CD8-positive, alpha-beta memory T cell (primary cell): Measurements from ENCODE around the gene ARHGAP26. TPM values are rescaled to one million over a fixed set of nuclear protein-coding genes. Genes with fewer than 3 reads are reported as not detected.

Source experiments
- CTCF ChIA-PET: fragments of 350-600 bp; sonication (Branson Sonifier 250); formaldehyde crosslinking; loops from one replicate; lab custom pipeline; 2021; ENCODE audit warnings: antibody characterized with exemption; lab: Charles Lee
- POLR2A ChIA-PET: fragments of 350-600 bp; sonication (Branson Sonifier 250); formaldehyde crosslinking; loops from one replicate; lab custom pipeline; 2021; ENCODE audit warnings: antibody characterized with exemption; lab: Charles Lee
- DNase-seq, 5 donors: peaks; one replicate each; pipeline versions ENCODE4 v3.0.0 to v3.0.0-alpha.2; 2020 to 2022; ENCODE audit warnings: mixed read lengths in 1 of 5
- H3K27ac ChIP-seq: one replicate; pipeline ENCODE4 v1.7.0; 2013; ENCODE audit warnings: low read depth, mild to moderate bottlenecking, low read length, moderate library complexity
- H3K27me3 ChIP-seq: 2 replicates; pipeline ENCODE4 v1.7.0; 2013; ENCODE audit warnings: low read length, mild to moderate bottlenecking; ENCODE audit not compliant: insufficient read depth, poor library complexity, severe bottlenecking
- H3K36me3 ChIP-seq: 2 replicates; pipeline ENCODE4 v1.7.0; 2013; ENCODE audit warnings: mild to moderate bottlenecking, low read length, moderate library complexity; ENCODE audit not compliant: insufficient read depth
- H3K4me1 ChIP-seq: 2 replicates; pipeline ENCODE4 v1.7.0; 2013; ENCODE audit warnings: mild to moderate bottlenecking, low read length, moderate library complexity; ENCODE audit not compliant: insufficient read depth
- H3K4me3 ChIP-seq: 2 replicates; pipeline ENCODE4 v1.7.0; 2013; ENCODE audit warnings: mild to moderate bottlenecking, low read length
- H3K9me3 ChIP-seq: 2 replicates; pipeline ENCODE4 v1.7.0; 2013; ENCODE audit warnings: mild to moderate bottlenecking, low read length
- H3K27ac Mint-ChIP-seq, 8 donors: one replicate each; pipeline ENCODE4 v1.8.0; 2020 to 2021; ENCODE audit warnings: mixed read lengths in 8 of 8, mild to moderate bottlenecking in 6 of 8, inconsistent platforms in 3 of 8, moderate library complexity in 3 of 8
- H3K27me3 Mint-ChIP-seq, 2 donors: one replicate each; pipeline ENCODE4 v1.8.0; 2020 to 2021; ENCODE audit warnings: mixed read lengths in 2 of 2, mild to moderate bottlenecking in 1 of 2, moderate library complexity in 1 of 2
- H3K36me3 Mint-ChIP-seq, 3 donors: one replicate each; pipeline ENCODE4 v1.8.0; 2020 to 2021; ENCODE audit warnings: mixed read lengths in 3 of 3, inconsistent platforms in 1 of 3, mild to moderate bottlenecking in 1 of 3
- H3K4me1 Mint-ChIP-seq, 3 donors: one replicate each; pipeline ENCODE4 v1.8.0; 2020 to 2021; ENCODE audit warnings: mixed read lengths in 3 of 3, inconsistent platforms in 1 of 3, mild to moderate bottlenecking in 1 of 3
- H3K4me3 Mint-ChIP-seq, 7 donors: one replicate each; pipeline ENCODE4 v1.8.0; 2020 to 2021; ENCODE audit warnings: mixed read lengths in 7 of 7, mild to moderate bottlenecking in 6 of 7, moderate library complexity in 4 of 7, inconsistent platforms in 2 of 7
- H3K9me3 Mint-ChIP-seq, 5 donors: one replicate each; pipeline ENCODE4 v1.8.0; 2020 to 2022; ENCODE audit warnings: mixed read lengths in 5 of 5, mild to moderate bottlenecking in 3 of 5, moderate library complexity in 2 of 5, inconsistent platforms in 1 of 5
- polyA plus RNA-seq: library from polyadenylated mRNA; unstranded; fragments of 300-500 nt; fragmentation: Illumina TruSeq; gene quantifications from one replicate; pipeline ENCODE4 v1.2.3, GENCODE V29; 2021
- total RNA-seq, 2 experiments: library from RNA; stranded (reverse); gene quantifications; one replicate each; pipeline ENCODE4 v1.2.3, GENCODE V29; 2021

Gene ARHGAP26
- total and polyA plus RNA-seq, 3 experiments from 2014 or later, result 16.7 to 37.1 (median 19.7) TPM

- peaks cover 3% of the 10 kb centered on the region for H3K36me3 ChIP-seq
These were observed 144.9 kb downstream of the ARHGAP26 start for GRCh38 chr5:142915038-142915437.

GRCh38 chr5:142915813-142916424 lies 145.7 kb downstream of the ARHGAP26 start:
- DNase-seq, result no peak
- no peaks in the 10 kb centered on the region for H3K9me3 Mint-ChIP-seq
- POLR2A ChIA-PET, result no interaction called here
- peak overlapping the region in 2 of 8 donors; percentile 61 to 80 for H3K27ac Mint-ChIP-seq
- H3K36me3 ChIP-seq, result peaks cover 3% of the 10 kb centered on the region
- no peaks in the 10 kb centered on the region for H3K4me1 ChIP-seq
- CTCF ChIA-PET, result interaction anchor here (1.4 to 2.5 kb wide), 4 partner anchors 93 to 909 kb away, joined by 3 to 8 read pairs (median 4); no protein-coding TSS in a partner anchor
- H3K4me3 ChIP-seq, result no peak overlapping the region
- H3K27ac ChIP-seq, result no peak overlapping the region
- H3K27me3 Mint-ChIP-seq, result no peaks in the 10 kb centered on the region
- no peak overlapping the region for H3K4me3 Mint-ChIP-seq
- H3K4me1 Mint-ChIP-seq, result no peaks in the 10 kb centered on the region
- H3K27me3 ChIP-seq, result no peaks in the 10 kb centered on the region
- peaks cover 4 to 76% (median 19%) of the 10 kb centered on the region in 3 donors for H3K36me3 Mint-ChIP-seq
- H3K9me3 ChIP-seq, result no peaks in the 10 kb centered on the region

More at GRCh38 chr5:142915038-142915437, 144.9 kb downstream of the ARHGAP26 start:
- Mint-ChIP-seq H3K4me1 (no peaks in the 10 kb centered on the region), H3K9me3 (no peaks in the 10 kb centered on the region), H3K27me3 (no peaks in the 10 kb centered on the region), H3K4me3 (no peak overlapping the region), H3K27ac (no peak overlapping the region), H3K36me3 (peaks cover 4 to 80% (median 19%) of the 10 kb centered on the region in 3 donors)
- no peaks in the 10 kb centered on the region for H3K9me3 ChIP-seq
- DNase-seq, result no peak
- no peaks in the 10 kb centered on the region for H3K4me1 ChIP-seq
- ChIA-PET POLR2A (no interaction called here), CTCF (interaction anchor here (1.4 to 2.5 kb wide), 2 partner anchors 167 to 197 kb away, joined by 4 to 8 read pairs; no protein-coding TSS in a partner anchor)
- no peaks in the 10 kb centered on the region for H3K27me3 ChIP-seq
- no peak overlapping the region for H3K4me3 ChIP-seq
- H3K27ac ChIP-seq, result no peak overlapping the region

GRCh38 chr5:142918959-142919635 lies 148.9 kb downstream of the ARHGAP26 start:
- H3K27me3 Mint-ChIP-seq, result no peaks in the 10 kb centered on the region
- H3K4me3 Mint-ChIP-seq, result no peak overlapping the region
- Histone ChIP-seq H3K36me3 (peaks cover 3% of the 10 kb centered on the region), H3K27ac (no peak overlapping the region), H3K27me3 (no peaks in the 10 kb centered on the region), H3K4me1 (peaks cover 2% of the 10 kb centered on the region), H3K4me3 (no peak overlapping the region), H3K9me3 (no peaks in the 10 kb centered on the region)
- H3K4me1 Mint-ChIP-seq, result peaks cover 11 to 22% (median 21%) of the 10 kb centered on the region in 3 donors
- no peak for DNase-seq
- H3K9me3 Mint-ChIP-seq, result no peaks in the 10 kb centered on the region
- peaks cover under 1 to 48% (median 5%) of the 10 kb centered on the region in 3 donors for H3K36me3 Mint-ChIP-seq
- ChIA-PET CTCF (interaction anchor here (3.3 kb wide), 1 partner anchor 90 kb away, joined by 17 read pairs; no protein-coding TSS in a partner anchor), POLR2A (interaction anchor here (0.7 kb wide), 1 partner anchor 161 kb away, joined by 3 read pairs; no protein-coding TSS in a partner anchor)
- peak overlapping the region in 4 of 8 donors; percentile 17 to 90 (median 77) for H3K27ac Mint-ChIP-seq

- H3K9me3 Mint-ChIP-seq, result no peaks in the 10 kb centered on the region
- peaks cover 0 to 1% of the 10 kb centered on the region in 2 donors for H3K27me3 Mint-ChIP-seq
- Histone ChIP-seq H3K36me3 (no peaks in the 10 kb centered on the region), H3K27ac (no peak overlapping the region), H3K9me3 (no peaks in the 10 kb centered on the region), H3K4me3 (no peak overlapping the region), H3K27me3 (no peaks in the 10 kb centered on the region), H3K4me1 (peaks cover 13% of the 10 kb centered on the region)
- H3K27ac Mint-ChIP-seq, result peak overlapping the region; percentile 28 to 86 (median 66)
- no peak overlapping the region for H3K4me3 Mint-ChIP-seq
- no peak for DNase-seq
- peaks cover 6 to 43% (median 14%) of the 10 kb centered on the region in 3 donors for H3K36me3 Mint-ChIP-seq
- H3K4me1 Mint-ChIP-seq, result peaks cover 30 to 42% (median 40%) of the 10 kb centered on the region in 3 donors
- ChIA-PET POLR2A (interaction anchor here (0.8 kb wide), 1 partner anchor 82 kb away, joined by 3 read pairs; no protein-coding TSS in a partner anchor), CTCF (interaction anchor here (0.9 to 4.2 kb wide), 10 partner anchors 9 to 904 kb away, joined by 3 to 25 read pairs (median 4); no protein-coding TSS in a partner anchor)
These were observed 150.9 kb downstream of the ARHGAP26 start for GRCh38 chr5:142920849-142921612.

- Histone ChIP-seq H3K27me3 (no peaks in the 10 kb centered on the region), H3K9me3 (no peaks in the 10 kb centered on the region), H3K4me3 (no peak overlapping the region), H3K27ac (no peak overlapping the region), H3K4me1 (peaks cover 13% of the 10 kb centered on the region), H3K36me3 (no peaks in the 10 kb centered on the region)
- peak in 1 of 5 donors; percentile 5 for DNase-seq
- H3K9me3 Mint-ChIP-seq, result no peaks in the 10 kb centered on the region
- CTCF ChIA-PET, result interaction anchor here (0.7 to 4.2 kb wide), 14 partner anchors 8 to 903 kb away, joined by 3 to 25 read pairs (median 4); no protein-coding TSS in a partner anchor
- peaks cover 0 to 1% of the 10 kb centered on the region in 2 donors for H3K27me3 Mint-ChIP-seq
- H3K36me3 Mint-ChIP-seq, result peaks cover 8 to 38% (median 14%) of the 10 kb centered on the region in 3 donors
- no peak overlapping the region for H3K4me3 Mint-ChIP-seq
- H3K4me1 Mint-ChIP-seq, result peaks cover 41 to 54% (median 53%) of the 10 kb centered on the region in 3 donors
- POLR2A ChIA-PET, result interaction anchor here (1.0 to 1.2 kb wide), 2 partner anchors 80 to 482 kb away, joined by 4 to 5 read pairs; no protein-coding TSS in a partner anchor
- H3K27ac Mint-ChIP-seq, result peak overlapping the region; percentile 59 to 93 (median 82)
These were observed 152.2 kb downstream of the ARHGAP26 start for GRCh38 chr5:142922223-142922952.

GRCh38 chr5:142924135-142924883 lies 154.1 kb downstream of the ARHGAP26 start:
- H3K9me3 Mint-ChIP-seq, result no peaks in the 10 kb centered on the region
- ChIA-PET CTCF (interaction anchor here (0.7 to 4.2 kb wide), 6 partner anchors 16 to 901 kb away, joined by 3 to 25 read pairs (median 6); no protein-coding TSS in a partner anchor), POLR2A (no interaction called here)
- DNase-seq, result peak in 2 of 5 donors; percentile 33 to 54
- peaks cover 0 to 1% of the 10 kb centered on the region in 2 donors for H3K27me3 Mint-ChIP-seq
- peaks cover 51 to 68% (median 67%) of the 10 kb centered on the region in 3 donors for H3K4me1 Mint-ChIP-seq
- Histone ChIP-seq H3K9me3 (no peaks in the 10 kb centered on the region), H3K4me3 (no peak overlapping the region), H3K27me3 (no peaks in the 10 kb centered on the region), H3K4me1 (peaks cover 13% of the 10 kb centered on the region), H3K27ac (no peak overlapping the region), H3K36me3 (no peaks in the 10 kb centered on the region)
- peak overlapping the region in 2 of 7 donors; percentile 42 to 43 for H3K4me3 Mint-ChIP-seq
- peaks cover 8 to 25% (median 14%) of the 10 kb centered on the region in 3 donors for H3K36me3 Mint-ChIP-seq
- peak overlapping the region; percentile 25 to 93 (median 80) for H3K27ac Mint-ChIP-seq
